Activated CD4-positive, CD25-positive, alpha-beta regulatory T cell (primary cell): ENCODE measurements around the gene SEC24C.
"Not testable (repeated sequence)": the region's sequence is repeated elsewhere in the genome, so short reads cannot be mapped to it uniquely, and the experiment has no call there.

ENCODE experiments used
- DNase-seq, 4 experiments: peaks; one replicate each; lab custom pipeline; 2025; lab: John Stamatoyannopoulos, UW

Gene SEC24C

DNA sequence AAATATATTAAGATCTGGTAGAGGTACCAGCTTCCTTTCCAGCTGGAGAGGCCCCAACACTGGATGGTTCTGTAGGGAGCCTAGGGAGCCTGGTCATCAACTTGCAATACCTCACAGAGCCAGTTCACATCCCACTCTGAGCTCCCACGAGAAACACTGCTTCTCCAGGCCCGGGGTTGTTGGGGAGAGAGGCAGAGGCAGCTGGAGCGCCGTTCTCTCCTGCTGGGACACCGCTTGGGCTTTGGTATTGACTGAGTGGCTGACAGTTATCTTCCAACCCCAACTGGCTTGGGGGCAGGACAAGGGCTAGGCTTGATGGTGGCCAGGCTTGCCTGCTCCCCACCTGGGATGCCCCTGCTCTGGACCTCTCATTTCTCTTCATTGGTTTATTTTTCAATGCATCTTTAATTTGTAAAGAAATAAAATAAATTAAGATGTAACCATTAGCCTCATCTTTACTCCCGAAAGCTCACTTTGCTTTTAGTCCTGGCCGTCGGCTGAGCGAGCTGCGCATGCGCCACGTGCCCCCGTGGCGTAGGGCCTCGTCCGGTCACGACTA is 27.6 kb downstream of the SEC24C start:
- DNase-seq, result peak in 2 of 4 experiments; percentile 71 to 74

DNA sequence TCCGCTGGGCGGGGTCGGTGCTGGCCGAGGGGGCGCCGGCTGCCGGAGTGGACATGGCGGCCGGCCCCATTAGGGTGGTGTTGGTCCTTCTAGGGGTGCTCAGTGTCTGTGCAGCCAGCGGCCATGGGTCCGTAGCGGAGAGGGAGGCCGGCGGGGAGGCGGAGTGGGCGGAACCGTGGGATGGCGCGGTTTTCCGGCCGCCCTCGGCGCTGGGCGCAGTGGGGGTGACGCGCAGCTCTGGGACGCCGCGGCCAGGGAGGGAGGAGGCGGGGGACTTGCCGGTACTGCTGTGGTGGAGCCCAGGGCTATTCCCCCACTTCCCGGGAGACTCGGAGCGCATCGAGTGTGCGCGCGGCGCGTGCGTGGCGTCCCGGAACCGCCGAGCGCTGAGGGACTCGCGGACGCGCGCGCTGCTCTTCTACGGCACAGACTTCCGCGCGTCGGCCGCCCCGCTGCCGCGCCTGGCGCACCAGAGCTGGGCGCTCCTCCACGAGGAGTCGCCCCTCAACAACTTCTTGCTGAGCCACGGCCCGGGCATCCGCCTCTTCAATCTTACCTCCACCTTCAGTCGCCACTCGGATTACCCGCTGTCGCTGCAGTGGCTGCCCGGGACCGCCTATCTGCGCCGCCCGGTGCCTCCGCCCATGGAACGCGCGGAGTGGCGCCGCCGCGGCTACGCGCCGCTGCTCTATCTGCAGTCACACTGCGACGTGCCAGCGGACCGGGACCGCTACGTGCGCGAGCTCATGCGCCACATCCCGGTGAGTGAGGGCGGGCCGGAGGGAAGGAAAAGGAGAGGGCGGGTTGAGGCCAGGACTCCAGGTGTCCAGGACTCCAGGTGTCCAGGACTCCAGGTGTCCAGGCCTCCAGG is 28.3 kb downstream of the SEC24C start:
- peak; percentile 66 to 78 (median 72) for DNase-seq

DNA sequence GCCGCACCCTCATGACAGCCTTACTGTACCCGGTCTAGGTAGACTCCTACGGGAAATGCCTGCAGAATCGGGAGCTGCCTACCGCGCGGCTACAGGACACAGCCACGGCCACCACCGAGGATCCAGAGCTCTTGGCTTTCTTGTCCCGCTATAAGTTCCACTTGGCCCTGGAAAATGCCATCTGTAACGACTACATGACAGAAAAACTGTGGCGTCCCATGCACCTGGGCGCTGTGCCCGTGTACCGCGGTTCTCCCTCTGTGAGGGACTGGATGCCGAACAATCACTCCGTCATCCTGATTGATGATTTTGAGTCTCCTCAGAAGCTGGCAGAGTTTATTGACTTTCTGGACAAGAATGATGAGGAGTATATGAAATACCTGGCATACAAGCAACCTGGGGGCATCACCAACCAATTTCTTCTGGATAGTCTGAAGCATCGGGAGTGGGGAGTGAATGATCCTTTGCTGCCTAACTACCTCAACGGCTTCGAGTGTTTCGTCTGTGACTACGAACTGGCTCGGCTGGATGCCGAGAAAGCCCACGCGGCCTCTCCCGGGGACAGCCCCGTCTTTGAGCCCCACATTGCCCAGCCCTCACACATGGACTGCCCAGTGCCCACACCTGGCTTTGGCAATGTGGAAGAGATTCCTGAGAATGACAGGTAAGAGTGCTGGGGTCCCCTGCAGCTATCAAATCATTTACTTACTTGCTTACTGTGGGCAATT is 29.1 kb downstream of the SEC24C start:
- DNase-seq, result no peak

DNA sequence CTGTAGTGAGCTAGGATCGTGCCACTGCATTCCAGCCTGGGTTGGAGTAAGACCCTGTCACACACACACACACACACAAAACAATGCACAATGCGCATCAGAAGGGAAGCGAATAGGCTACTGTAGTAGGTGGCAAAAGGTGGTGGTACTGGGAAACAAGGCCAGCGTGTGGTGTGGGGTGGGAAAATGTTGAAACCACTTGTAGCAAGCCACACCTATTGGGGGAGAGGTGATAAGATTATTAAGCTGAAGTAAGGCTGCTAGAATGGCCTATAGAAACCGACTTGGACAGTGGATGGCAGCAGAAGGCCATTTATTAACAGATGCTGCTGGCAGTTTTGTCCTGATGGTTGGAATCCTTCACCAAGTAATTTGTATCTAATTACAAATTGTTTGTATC is 30.5 kb downstream of the SEC24C start:
- no peak for DNase-seq

DNA sequence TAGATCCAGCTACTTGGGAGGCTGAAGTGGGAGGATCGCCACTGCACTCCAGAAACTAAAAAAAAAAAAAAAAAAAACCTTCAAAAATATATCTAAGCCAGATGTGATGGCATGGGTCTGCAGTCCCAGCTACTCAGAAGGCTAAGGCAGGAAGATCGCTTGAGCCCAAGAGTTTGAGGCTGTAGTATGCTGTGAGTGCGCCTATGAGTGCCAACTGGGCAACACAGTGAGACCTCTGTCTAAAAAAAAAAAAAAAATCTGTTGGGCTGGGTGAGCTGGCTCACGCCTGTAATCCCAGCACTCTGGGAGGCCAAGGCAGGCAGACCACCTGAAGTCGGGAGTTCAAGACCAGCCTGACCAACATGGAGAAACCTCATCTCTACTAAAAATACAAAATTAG is 34.8 kb downstream of the SEC24C start:
- DNase-seq, result no peak

DNA sequence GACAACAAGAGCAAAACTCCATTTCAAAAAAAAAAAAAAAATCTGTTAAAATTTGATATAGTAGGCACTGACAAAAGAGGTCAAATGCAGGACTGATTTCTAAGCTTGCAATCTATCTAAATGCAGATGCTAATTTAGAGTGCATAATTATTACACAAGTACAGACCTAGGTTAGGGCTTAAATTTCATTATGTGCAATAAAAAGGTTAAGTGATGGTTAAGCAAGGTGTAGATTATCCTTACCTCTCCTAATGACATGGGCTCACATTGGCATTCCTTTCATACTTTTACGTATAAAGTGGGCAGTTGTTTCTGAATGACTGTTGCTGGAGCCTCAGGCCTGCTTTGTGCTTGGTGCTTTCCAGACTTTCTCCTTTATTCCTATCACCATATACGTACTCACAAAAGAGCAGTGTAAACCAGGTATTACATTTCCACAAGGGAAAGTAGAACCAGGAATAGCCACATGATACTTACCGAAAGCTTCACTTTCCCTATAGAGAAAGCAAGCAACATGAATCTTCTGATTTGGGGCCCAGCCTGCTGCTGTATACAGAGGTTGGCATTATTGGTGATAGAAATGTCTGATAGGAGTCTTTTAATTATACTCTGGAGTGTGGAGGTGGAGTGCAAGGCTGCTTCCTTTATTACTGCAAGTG is 35.5 kb downstream of the SEC24C start:
- DNase-seq, result no peak

DNA sequence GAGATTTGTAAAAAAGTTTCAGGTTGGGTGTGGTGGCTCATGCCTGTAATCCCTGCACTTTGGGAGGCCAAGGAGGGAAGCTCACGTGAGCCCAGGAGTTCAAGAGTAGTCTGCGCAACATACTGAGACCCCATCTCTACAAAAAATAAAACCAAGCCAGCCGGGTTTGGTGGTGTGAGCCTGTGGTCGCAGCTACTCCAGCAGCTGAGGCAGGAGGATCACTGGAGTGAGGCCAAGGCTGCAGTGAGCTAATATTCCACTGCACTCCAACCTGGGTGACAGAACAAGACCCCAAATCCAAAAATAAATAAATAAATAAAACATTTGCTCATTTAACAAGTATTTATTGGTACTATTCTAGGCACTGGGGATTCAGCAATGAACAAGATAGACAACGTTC is 36.1 kb downstream of the SEC24C start:
- DNase-seq, result no peak

DNA sequence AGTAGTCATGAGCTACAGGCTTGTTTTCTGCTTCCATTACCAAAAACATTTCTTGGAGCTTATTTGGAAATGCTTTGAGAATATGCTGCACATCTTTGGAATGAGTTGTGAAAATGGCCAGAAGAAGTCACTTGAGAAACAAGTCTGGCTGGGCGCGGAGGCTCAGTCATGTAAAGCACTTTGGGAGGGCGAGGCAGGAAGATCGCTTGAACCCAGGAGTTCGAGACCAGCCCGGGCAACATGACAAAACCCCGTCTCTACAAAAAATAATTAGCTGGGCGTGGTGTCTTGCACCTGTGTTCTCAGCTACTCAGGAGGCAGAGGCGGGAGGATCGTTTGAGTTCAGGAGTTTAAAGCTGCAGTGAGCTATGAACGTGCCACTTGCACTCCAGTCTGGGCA is 36.8 kb downstream of the SEC24C start:
- DNase-seq, result no peak

DNA sequence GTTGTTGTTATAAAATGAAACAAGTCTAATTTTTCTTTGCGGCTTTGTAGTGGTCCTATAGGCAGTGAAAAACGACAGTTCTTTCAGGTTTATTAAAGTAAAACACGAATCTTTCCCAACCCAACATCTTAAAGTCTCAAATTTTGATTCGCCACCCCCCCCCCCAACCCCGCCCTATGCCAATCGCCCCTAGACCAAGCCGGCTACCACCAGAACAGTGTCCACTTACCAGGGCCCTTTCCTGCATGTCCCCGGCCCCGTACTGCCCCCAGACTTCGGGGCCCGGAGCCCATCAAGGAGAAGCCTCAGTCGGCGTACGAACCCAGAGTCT is 37.3 kb downstream of the SEC24C start:
- no peak for DNase-seq

DNA sequence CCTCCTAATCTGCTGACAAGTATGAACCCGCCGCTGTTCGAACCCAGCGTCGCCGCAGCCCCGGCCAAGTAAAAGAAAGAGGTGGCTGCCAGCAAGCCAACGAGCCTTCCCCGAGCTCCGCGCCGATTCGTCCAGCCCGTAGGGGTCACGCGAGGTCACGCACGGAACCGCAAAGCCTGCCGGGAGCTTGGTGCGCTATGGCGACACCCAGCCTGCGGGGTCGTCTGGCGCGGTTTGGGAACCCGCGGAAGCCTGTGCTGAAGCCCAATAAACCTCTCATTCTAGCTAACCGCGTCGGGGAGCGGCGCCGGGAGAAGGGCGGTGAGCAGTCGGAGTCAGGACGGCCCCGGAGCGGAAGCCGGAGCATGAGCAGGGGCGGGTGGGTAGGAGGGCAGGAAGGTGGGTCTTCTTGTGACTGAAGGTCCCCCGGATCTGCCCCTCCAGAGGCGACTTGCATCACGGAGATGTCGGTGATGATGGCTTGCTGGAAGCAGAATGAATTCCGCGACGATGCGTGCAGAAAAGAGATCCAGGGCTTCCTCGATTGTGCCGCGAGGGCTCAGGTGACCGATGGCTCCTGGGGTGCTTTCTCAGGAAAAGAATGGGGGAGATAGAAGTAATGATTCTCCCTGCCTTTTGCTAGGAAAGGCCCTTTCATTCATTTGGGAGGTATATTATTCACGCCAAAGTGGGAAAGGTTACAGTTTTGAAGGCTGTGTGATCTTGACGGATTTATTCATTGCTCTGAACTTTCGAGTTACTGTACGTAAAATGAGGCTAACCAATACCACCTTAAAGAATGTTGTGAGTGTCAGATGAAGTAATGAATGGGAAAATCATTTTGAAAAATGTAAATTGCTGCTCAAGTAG is 37.9 kb downstream of the SEC24C start, which contains the start of gene CHCHD1:
Gene CHCHD1 (plus strand): TSS at position 170 of the 870 bp plus-strand sequence. CDS start 28 bp downstream, at position 198.
- peak; percentile 82 to 86 (median 83) for DNase-seq

DNA sequence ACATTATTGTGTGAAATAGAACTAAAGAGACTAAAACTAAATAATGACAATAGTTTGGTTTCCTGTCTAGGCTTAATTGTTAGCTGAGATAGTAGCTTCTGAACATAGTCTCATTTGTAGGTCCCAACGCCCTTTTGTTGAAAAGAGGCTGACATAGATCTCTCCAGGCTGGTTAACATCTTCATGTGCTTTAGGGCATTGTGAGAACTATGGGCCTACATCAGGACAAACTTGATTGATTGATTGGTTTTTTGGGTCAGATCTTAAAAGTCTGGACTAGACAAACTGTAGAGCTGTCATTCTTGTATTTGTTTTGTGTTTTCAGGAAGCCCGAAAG is 38.5 kb downstream of the SEC24C start:
- DNase-seq, result no peak

DNA sequence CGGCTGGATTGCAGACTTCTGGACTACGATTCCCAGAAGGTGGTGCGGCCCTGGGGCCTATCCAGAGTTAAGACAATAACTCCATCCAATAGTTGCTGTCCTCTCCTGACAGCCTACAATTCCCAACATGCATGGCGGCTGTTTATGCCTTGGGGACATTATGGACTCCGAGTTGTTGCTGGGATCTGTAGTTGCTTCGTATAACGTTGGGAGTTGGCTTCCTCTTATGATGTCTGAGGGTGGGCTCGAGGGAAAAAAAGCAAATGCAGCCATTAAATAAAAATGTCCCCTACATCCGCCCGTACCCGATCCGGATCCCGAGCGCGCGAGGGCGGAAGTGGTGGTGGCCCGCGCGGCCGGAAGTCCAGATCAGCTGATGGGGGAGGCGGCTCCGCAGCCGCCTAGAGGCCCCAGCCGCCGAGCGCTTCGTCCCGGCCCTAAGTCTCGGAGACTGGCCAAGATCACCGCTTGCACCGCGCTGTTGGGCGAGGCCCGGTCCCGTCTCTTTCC is 41.1 kb downstream of the SEC24C start, which contains the start of gene ZSWIM8:
Gene ZSWIM8 (plus strand): TSS at position 396 of the 510 bp plus-strand sequence. CDS start 273 bp downstream, outside the sequence.
- peak; percentile 71 to 82 (median 76) for DNase-seq

DNA sequence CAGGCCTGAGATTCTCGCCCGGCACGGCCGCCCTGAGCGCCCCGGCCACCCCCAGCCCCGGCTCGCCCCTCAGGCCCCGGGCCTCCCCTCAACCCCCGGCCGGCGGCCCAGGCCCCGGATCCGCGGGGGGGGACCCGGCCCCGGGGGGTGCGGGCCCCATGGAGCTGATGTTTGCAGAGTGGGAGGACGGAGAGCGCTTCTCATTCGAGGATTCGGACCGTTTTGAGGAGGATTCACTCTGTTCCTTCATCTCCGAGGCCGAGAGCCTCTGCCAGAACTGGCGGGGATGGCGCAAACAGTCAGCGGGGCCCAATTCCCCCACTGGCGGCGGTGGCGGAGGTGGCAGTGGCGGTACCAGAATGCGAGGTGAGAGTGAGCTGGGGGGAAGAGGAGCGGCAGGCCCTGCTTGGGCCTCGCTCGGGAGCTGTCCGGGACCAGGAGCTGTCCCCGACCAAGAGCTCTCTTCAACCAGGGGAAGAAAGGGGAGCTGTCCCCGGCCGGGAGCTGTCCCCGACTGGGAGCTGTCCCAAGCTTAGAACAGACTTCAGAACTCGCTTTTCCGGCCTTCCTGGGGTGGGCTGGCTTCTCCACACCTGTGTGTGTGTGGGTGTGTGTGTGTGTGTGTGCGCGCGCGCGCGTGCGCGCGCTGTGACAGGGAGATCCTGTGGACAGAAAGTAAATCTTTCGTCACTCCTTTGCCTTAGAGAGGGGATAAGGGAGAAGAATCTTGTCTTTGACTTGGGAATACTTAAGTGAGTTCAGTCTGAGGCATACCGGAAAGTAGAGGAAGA is 41.7 kb downstream of the SEC24C start:
- DNase-seq, result peak in 2 of 4 experiments; percentile 28 to 32

DNA sequence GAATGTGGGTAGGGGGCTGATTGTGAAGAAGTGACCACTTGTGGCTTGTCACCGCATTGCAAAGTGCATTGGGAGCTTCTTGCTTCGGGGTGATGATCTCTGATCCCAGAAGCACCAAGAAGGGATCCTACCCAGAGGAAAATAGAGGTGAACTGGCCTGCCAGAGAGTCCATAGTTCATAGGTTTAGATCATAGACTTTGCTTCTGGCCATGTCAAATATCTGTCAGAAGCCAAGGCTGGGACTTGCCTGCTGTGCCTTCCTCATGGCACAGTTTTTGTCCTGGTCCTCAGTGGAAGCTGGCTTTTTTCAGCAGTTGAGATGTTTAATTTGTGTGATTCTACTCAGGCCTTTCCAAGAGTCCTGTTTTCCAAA is 42.3 kb downstream of the SEC24C start:
- DNase-seq, result no peak

DNA sequence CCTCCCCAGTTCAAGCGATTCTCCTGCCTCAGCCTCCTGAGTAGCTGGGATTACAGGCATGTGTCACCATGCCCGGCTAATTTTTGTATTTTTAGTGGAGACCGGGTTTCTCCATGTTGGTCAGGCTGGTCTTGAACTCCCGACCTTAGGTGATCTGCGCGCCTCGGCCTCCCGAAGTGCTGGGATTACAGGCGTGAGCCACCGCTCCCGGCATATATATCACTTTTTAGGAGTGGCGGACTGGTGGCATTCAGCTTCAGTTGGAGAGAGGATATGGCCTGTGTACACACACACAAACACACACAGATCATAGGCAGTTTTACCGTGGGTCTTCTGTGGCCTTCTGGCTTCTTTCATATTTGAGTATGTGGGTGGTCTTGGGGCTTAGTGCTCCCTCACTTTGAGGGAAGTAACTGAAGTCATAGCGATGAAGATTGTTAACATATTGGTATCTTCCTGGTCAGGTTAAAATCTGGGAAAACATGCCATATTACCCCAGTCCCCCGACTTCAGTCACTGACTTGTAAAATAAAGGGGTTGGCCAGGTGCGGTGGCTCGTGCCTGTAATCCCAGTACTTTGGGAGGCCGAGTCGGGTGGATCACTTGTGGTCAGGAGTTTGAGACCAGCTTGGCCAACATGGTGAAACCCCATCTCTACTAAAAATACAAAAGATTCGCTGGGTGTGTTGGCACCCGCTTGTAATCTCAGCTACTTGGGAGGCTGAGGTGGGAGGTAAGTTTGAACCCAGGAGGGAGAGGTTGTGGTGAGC is 43.0 kb downstream of the SEC24C start:
- DNase-seq, result not testable (repeated sequence)

DNA sequence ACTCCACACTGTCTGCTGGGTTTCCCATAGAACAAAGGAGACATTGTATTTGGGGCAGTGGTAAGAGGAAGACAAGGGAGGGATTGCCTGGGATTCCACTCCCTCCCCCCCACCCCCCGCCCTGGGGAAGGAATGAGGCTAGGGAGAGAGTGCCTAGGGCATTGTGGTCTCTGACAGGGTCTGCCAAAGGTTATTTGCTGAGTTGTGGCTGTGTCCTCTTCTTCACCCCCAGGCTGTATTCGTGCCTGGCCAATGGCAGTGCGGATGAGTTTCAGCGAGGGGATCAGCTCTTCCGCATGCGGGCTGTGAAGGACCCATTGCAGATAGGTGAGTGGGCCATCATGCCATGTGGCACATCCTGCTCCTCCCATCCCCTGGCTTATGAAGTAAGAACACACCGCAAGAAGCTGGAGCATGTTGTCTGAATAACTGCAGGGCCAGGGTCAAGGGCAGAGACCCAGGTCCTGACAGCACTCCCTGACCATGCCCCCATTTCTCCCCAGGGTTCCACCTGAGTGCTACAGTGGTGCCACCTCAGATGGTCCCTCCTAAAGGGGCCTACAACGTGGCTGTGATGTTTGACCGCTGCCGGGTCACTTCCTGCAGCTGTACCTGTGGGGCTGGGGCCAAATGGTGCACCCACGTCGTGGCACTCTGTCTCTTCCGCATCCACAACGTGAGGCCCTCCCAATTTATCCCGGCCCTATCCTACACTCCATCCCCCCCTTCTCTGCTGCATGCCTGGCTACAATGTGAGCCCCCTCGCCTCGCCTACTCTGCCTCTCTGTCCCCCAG is 44.9 kb downstream of the SEC24C start:
- no peak for DNase-seq

DNA sequence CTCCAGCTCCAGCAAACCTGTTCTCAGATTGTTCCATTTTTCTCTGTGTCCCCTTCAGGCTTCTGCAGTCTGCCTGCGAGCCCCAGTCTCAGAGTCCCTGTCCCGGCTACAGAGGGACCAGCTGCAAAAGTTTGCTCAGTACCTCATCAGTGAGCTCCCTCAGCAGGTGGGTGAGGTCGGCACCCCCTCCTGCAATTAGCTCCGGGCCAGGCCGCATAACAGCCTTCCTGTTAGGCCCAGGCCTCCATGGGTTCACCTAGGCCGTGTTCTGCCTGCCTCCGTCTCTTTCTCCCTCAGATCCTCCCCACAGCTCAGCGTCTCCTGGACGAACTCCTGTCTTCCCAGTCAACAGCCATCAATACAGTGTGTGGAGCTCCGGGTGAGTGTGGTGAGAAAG is 45.5 kb downstream of the SEC24C start:
- DNase-seq, result no peak

DNA sequence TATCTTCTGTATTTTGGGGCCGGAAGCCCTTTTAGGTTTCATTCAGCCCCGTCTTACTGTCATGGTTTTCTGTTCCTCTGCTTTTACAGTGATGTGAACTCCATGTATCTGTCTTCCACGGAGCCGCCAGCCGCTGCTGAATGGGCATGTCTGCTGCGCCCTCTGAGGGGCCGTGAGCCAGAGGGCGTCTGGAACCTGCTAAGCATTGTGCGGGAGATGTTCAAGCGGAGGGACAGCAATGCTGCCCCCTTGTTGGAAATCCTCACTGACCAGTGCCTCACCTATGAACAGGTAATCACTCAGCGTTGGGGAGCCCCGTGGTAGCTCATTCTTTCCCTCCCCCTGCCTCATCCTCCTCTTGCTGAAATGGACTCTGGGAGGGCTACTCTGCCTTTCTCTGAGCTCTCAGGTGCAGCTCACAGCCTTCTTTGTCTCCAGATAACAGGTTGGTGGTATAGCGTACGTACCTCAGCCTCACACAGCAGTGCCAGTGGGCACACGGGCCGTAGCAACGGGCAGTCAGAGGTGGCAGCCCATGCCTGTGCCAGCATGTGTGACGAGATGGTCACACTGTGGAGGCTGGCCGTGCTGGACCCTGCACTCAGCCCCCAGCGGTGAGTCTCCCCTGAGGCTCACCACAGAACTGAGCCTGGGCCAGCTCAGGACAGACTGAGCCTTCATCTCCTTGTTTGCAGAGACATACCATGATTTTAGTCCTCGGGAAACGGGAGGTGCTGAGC is 46.9 kb downstream of the SEC24C start:
- DNase-seq, result no peak
